ENCODE data around the gene MAP3K7.
A peak's percentile ranks its signal among the peaks of the same experiment; 100 is the strongest.

Gene MAP3K7

DNA sequence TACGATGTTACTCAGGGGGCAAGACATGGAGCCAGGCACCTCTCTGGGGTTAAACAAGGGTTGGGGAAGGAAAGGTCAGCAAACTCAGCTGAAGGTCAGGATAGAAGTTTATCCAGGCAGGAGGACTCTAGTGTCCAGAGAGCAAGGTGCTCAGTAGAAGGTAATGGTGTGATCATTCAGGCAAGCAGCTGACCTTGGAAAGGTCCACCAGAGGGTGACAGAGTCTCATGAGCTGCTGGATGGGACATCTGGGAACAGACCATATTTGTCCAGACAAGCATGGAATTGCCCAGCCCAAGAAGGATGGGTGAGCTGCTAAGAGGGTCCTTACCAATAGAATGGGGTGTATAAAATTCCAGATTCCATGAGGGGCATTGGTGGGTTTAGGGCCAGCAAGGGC lies 89.5 kb downstream of the MAP3K7 start:
- H3K27ac ChIP-seq = no peak overlapping the region
- TF ChIP-seq CTCF (conservative IDR thresholded peaks at IDR 0.05) = 0 out of 2 replicates have a peak, but pooled peaks have one; percentile 9

DNA sequence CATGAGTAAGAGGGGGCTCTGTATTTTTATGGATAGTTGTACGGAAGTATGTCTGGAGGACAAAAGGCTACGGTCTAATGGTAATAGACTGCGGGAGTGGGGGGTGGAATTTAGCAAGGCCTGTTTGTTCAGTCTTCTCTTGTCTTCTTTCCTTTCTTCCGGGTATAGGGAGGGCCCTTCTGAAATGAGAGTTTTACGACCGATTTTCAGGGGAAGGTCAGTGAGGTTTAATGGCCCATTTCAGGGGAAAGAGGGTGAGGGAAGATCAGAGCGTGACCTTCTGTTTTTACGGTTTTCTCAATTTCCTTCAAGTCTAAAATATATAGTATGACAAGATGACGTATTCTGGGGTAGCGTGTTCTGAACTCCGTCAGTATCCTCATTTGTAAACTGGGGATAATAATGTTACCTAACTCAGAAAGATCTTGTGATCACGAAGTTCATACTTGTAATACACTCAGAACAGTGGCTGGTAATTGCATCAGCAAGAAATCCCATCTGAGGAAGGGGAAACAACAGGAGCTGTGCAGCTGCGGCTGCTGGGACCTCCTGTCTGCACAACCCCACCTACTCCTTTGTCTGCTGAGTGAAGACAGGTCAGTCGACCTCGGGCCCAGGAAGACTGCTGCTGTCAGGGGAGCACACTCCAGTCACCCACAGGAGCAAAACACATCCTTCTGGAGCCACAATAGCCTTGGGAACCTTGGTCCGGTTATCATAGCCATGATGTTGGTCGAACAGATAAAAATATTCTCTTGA lies 90.4 kb downstream of the MAP3K7 start:
- no peak for TF ChIP-seq CTCF (conservative IDR thresholded peaks at IDR 0.05)

DNA sequence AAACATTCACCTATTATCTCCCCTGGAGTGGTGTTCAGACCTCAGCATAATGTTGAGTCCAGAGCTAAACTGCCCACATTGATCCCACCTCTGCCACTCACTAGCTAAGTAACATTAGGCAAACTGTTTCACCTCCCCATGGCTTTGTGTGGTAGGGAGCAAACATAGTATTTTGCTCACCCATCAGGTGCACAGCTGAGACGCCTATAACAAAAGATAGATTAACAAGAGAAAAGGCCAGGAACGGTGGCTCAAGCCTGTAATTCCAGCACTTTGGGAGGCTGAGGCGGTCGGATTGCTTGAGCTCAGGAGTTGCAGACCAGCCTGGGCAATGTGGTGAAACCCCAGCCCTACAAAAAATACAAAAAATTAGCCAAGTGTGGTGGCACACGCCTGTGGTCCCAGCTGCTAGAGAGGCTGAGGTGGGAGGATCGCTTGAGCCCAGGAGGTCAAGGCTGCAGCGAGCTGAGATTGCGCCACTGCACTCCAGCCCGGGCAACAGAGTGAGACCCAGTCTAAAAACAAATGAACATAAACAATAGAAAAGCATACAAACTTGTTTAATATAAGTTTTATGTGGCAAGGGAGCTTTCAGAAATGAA lies 91.6 kb downstream of the MAP3K7 start:
- no peak overlapping the region for H3K27ac ChIP-seq
- TF ChIP-seq CTCF (conservative IDR thresholded peaks at IDR 0.05) = no peak

More for the DNA sequence above, 90.4 kb downstream of the MAP3K7 start:
- no peak overlapping the region for H3K27ac ChIP-seq

- no peak overlapping the region for H3K27ac ChIP-seq
- TF ChIP-seq CTCF (conservative IDR thresholded peaks at IDR 0.05) = no peak
Observed at GRCh38 chr6:90494067-90494780, 92.6 kb downstream of the MAP3K7 start.

DNA sequence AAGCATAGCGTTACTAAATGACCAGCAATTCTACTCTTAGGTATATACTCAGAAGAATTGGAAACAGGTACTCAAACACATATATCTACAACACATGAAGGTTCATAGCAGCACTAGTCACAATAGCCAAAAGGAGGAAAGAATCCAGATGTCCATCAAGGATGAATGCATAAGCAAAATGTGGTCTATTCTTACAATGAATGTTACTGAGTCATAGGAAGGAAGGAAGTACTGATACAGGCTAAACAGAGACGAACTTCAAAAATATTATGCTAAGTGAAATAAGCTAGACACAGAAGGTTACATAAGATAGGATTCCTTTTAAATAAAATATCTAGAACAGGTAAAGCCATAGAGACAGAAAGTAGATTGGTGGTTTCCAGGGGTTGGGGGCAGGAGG lies 93.5 kb downstream of the MAP3K7 start:
- no peak overlapping the region for H3K27ac ChIP-seq
- no peak for TF ChIP-seq CTCF (conservative IDR thresholded peaks at IDR 0.05)

GRCh38 chr6:90492798-90493197 lies 94.1 kb downstream of the MAP3K7 start:
- no peak for TF ChIP-seq CTCF (conservative IDR thresholded peaks at IDR 0.05)
- H3K27ac ChIP-seq = no peak overlapping the region

DNA sequence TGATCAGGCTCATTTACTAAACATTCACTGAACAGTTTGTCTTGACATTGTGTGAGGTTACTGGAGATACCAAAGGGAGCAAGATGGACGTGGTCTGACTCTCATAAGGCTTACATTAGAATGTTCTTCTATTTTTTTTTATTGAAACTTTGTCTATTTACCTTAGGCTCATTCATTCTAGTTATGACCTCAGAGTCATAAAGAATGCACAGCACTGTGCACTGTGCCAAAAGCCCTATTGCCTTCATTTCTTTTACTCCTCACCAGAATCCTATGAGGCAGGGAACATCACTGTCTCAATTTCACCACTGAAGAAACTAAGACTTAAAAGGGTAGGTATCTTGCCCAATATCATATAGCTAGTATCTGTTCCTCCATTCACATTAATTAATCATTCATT lies 94.5 kb downstream of the MAP3K7 start:
- no peak overlapping the region for H3K27ac ChIP-seq
- TF ChIP-seq CTCF (conservative IDR thresholded peaks at IDR 0.05) = no peak
